COLO668 (cell line): ENCODE results near the gene MDN1.
"Not testable (repeated sequence)": the region's sequence is repeated elsewhere in the genome, so short reads cannot be mapped to it uniquely, and the experiment has no call there.

Source experiments
- DNase-seq: peaks from one replicate; lab custom pipeline; 2025; ENCODE audit not compliant: unreplicated experiment; lab: John Stamatoyannopoulos, UW

The MDN1 gene

GRCh38 chr6:89826029-89826528 is 6.5 kb upstream of the MDN1 start:
- DNase-seq = no peak

GRCh38 chr6:89818977-89819335 is 638 bp downstream of the MDN1 start:
- DNase-seq = no peak

DNA sequence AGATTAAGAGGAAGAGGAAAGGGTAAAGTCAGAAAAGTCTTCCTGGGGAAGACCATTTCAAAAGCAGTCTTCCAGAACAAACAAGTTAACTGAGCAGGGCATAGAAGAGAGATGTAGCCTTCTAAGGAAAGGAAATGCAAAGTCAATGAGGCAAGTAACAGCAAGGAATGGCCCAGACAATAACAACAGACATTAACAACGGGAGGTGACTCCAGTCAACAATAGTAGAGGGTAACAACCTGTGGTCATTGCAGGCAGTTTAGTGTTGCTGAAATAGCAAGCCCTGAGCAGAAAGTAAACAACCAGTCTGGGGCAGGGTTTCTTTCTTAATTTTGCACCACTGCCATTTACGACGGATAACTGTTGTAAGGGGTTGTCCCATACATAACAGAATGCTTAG is 2.1 kb downstream of the MDN1 start:
- no peak for DNase-seq

GRCh38 chr6:89813422-89813821 is 6.2 kb downstream of the MDN1 start:
- not testable (repeated sequence) for DNase-seq

GRCh38 chr6:89807581-89807980 is 12.0 kb downstream of the MDN1 start:
- DNase-seq = no peak

DNA sequence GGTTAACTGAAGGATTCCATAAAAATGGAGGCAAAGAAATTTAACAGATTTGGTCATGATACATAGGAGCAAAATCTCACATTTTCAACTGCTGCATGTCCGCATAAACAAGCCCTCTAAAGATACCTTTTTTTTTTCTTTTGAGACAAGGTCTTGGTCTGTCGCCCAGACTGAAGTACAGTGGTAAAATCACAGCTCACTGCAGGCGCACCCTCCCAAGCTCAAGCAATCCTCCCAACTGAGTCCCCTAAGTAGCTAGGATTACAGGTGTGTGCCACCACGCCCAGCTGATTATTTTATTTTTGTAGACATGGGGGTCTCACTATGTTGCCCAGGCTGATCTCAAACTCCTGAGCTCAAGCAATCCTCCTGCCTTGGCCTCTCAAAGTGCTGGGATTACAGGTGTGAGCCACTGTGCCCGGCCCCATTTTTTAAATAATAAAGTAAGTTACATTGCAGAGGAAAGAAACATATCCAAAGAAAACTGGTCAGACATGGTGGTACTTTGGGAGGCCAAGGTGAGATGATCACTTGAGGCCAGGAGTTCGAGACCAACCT is 13.7 kb downstream of the MDN1 start:
- no peak for DNase-seq

DNA sequence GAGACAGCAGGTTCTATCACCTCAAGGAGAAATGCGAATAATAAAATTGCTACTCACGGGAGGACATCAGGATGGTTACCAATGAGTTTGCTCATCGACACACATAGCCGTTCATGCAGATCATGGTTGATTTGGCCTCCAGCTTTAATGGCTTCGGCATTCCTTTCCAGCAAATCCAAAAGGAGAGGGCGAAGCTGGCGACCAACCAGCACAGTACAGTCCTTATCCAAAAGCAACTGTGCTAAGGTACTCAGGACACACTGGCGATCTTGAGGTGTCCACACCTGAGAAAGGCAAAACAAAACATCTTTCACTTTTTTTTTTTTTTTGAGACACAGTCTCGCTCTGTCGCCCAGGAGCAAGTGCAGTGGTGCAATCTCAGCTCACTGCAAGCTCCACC is 16.3 kb downstream of the MDN1 start:
- no peak for DNase-seq

DNA sequence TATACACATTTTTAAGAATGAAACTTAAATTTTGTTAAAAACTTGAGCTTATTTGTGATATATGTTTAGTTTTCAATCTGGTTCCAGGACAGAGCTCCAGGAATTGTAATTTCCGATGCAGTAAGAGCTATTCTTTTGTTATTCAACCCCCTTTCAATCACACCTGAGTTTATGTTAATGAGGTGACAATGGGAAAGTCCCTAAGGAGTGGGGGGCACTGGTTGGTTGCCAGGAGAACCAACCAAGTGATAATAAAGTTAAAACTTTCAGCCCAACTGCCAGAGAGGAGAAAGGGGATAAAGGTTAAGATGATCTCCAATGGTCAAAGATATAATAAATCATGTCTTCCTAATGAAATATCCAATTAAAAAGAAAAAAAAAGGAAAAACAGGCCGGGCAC is 19.8 kb downstream of the MDN1 start:
- no peak for DNase-seq

DNA sequence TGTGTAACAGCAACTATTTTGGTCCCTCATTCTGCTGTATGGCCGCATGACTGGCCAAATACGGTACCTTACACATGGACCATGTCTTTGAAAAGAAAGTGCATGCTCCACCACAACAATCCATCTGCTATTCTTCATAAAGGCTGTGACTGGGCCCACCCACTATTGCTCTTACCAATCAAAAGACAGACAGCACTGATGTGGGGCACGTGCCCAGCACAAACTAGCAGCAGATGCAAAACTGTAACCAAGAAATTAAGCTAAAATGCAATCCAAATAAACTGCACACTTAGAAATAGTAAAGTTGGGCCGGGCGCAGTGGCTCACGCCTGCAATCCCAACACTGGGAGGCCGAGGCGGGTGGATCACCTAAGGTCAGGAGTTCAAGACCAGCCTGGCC is 20.5 kb downstream of the MDN1 start:
- no peak for DNase-seq

DNA sequence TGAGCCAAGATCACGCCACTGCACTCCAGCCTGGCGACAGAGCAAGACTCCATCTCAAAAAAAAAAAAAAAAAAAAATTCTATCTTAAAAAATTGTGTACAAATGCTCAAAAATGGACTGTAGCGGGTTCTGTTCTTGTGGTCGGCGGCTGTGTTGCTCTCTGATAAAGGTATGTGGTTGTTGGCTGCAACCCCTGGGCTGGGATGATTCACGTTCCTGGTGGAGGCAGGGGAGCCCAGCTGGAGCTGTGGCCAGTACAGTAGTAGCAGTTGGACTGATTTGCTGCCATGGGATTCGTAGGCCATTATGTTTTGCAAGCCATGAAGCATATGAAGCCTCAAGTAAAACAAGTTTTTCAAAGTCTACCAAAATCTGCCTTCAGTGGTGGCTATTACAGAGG is 22.3 kb downstream of the MDN1 start:
- DNase-seq = no peak

- DNase-seq = no peak
Measured at GRCh38 chr6:89794324-89794723, 25.3 kb downstream of the MDN1 start.

DNA sequence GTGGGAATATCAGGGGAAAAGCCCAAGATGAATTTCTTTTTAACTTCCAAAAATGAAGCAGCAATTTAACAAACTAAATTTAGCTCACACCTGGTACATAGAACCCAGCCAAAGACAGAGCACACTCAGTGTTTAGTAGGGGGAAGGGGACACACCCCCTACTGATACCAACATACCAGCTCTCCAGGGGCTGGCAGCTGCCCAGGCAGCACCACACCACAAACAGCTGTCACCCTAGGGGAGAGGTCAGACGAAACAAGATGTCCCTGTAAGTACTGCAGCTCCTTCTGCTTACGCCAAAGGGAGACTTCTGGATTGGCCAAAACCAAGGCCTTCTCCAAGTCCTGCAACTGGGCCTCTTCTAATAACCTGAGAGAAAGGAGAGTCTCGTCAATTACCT is 26.0 kb downstream of the MDN1 start:
- DNase-seq = no peak

DNA sequence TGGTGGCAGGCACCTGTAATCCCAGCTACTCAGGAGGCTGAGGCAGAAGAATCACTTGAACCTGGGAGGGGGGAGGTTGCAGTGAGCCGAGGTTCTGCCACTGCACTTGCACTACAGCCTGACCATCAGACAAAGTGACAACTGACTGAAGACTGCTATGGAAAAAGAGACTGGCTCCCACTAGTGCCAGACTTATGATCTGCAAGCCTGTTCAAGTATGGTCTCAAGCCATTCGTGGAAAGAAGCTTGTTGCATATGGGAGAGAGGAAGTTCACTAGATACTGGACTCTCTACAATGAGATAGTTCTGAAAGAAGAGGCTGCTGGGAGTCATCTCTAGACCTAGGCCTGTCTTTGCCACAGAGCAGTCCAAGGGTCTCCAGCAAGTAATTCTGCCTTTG is 26.7 kb downstream of the MDN1 start:
- DNase-seq = no peak

DNA sequence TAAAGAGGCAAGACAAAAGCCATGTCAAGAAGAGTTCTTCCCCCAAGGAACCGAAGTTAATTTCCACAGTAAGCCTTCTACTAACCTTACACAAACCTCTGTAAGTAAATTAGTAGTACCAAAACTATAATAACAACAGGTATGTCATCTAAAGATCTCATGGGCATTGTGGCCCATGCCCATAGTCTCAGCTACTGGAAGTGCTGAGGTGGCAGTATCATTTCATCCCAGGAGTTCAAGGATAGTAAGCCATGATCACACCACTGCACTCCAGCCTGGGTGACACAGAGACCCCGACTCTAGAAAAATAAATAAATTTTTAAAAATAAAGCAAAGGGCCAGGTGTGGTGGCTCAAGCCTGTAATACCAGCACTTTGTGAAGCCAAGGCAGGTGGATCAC is 29.2 kb downstream of the MDN1 start:
- no peak for DNase-seq

GRCh38 chr6:89789980-89790379 is 29.6 kb downstream of the MDN1 start:
- DNase-seq = no peak

GRCh38 chr6:89787660-89788328 is 31.8 kb downstream of the MDN1 start:
- DNase-seq = no peak

GRCh38 chr6:89786970-89787369 is 32.6 kb downstream of the MDN1 start:
- no peak for DNase-seq

GRCh38 chr6:89784838-89785237 is 34.8 kb downstream of the MDN1 start:
- no peak for DNase-seq

GRCh38 chr6:89783293-89783692 is 36.3 kb downstream of the MDN1 start:
- not testable (repeated sequence) for DNase-seq

- no peak for DNase-seq
Measured at GRCh38 chr6:89782222-89782621, 37.4 kb downstream of the MDN1 start.

DNA sequence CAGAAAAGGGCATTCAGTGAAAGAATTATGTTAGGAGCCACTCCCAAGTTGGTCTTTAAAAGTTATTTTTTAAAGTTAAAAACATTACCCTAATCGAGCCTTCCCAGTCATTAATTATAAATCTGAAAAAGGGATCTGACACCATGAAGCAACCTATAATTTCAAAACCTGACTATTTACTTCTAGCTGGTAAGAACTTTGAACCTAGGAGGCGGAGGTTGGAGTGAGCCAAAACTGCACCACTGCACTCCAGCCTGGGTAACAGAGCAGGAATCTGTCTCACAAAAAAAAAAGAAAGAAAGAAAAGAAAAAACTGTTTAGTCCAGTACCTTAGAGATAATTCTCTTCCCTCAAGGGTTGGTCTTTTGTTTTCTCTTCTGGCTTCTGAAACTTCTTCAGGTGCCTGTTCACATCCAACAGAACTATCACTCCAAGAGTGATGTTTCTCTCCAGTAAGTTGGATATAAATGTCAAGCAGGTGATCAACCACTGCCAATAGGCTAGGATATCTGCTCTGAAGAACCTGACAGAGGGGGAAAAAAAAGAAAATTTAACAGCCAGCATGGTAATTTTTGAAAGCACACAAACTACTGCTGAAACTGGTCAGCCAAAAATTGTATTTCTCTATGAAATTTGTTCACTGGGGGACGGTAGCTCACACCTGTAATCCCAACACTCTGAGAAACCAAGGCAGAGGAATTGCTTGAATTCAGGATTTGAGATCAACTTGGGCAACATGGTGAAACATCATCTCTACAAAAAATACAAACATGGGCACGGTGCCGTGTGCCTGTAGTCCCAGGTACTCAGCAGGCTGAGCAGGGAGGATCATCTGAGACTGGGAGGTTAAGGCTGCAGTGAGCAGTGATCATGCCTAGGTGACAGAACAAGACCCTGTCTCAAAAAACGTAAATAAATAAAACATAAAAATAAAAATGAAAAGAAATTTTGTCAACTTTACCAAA is 38.2 kb downstream of the MDN1 start:
- no peak for DNase-seq

GRCh38 chr6:89777455-89777854 is 42.1 kb downstream of the MDN1 start:
- no peak for DNase-seq
